ENCODE data around the gene WRAP53. TPM values are rescaled to one million over a fixed set of nuclear protein-coding genes. Genes with fewer than 3 reads are reported as not detected.

WRAP53 gene
- total and polyA plus RNA-seq, 2 donors from 2014 or later: 6.5 to 10.8 TPM

- DNase-seq: no peak
- no peaks in the 10 kb centered on the region for H3K4me1 ChIP-seq (ENCODE audit: control insufficient read depth in 2 of 3, insufficient read depth in 2 of 3, low read depth in 1 of 3, low read length in 3 of 3)
- intact Hi-C loops (cut with DNase I): no loop called here
- no peak overlapping the region for H3K4me3 ChIP-seq (ENCODE audit: low read length in 3 of 3)
- TF ChIP-seq CTCF (IDR thresholded peaks at IDR 0.05; ENCODE audit: borderline replicate concordance, extremely low read depth, insufficient read depth): no peak
- FAIRE-seq: no peak
- H3K9me3 ChIP-seq (ENCODE audit: control insufficient read depth in 2 of 3, insufficient read depth in 1 of 3, low read length in 3 of 3): no peaks in the 10 kb centered on the region
- no peak overlapping the region for H3K27ac ChIP-seq (ENCODE audit: low read depth in 2 of 2, low read length in 2 of 2)
- H3K9ac ChIP-seq (ENCODE audit: low read length in 3 of 3): no peak overlapping the region
- H3K27me3 ChIP-seq (ENCODE audit: control insufficient read depth, insufficient read depth, low read length): no peaks in the 10 kb centered on the region
- H3K36me3 ChIP-seq (ENCODE audit: control insufficient read depth in 2 of 3, insufficient read depth in 3 of 3, low read length in 3 of 3): no peaks in the 10 kb centered on the region
Observed at GRCh38 chr17:7644775-7645174, 43.5 kb upstream of the WRAP53 start.

- no peak for TF ChIP-seq CTCF (IDR thresholded peaks at IDR 0.05; ENCODE audit: borderline replicate concordance, extremely low read depth, insufficient read depth)
- intact Hi-C loops (cut with DNase I): no loop called here
- no peak for FAIRE-seq
Observed at GRCh38 chr17:7646457-7646856, 41.8 kb upstream of the WRAP53 start.

GRCh38 chr17:7647018-7647417 lies 41.3 kb upstream of the WRAP53 start:
- intact Hi-C loops (cut with DNase I): no loop called here
- Histone ChIP-seq H3K9ac (ENCODE audit: low read length in 3 of 3) (no peak overlapping the region), H3K36me3 (ENCODE audit: control insufficient read depth in 2 of 3, insufficient read depth in 3 of 3, low read length in 3 of 3) (no peaks in the 10 kb centered on the region), H3K27me3 (ENCODE audit: control insufficient read depth, insufficient read depth, low read length) (no peaks in the 10 kb centered on the region), H3K4me1 (ENCODE audit: control insufficient read depth in 2 of 3, insufficient read depth in 2 of 3, low read depth in 1 of 3, low read length in 3 of 3) (peaks cover 0 to 6% (median 0%) of the 10 kb centered on the region in 3 donors), H3K9me3 (ENCODE audit: control insufficient read depth in 2 of 3, insufficient read depth in 1 of 3, low read length in 3 of 3) (no peaks in the 10 kb centered on the region), H3K27ac (ENCODE audit: low read depth in 2 of 2, low read length in 2 of 2) (no peak overlapping the region), H3K4me3 (ENCODE audit: low read length in 3 of 3) (no peak overlapping the region)
- DNase-seq (no peak), FAIRE-seq (no peak)
- TF ChIP-seq CTCF (IDR thresholded peaks at IDR 0.05; ENCODE audit: borderline replicate concordance, extremely low read depth, insufficient read depth): no peak

More at GRCh38 chr17:7646457-7646856, 41.8 kb upstream of the WRAP53 start:
- no peaks in the 10 kb centered on the region for H3K27me3 ChIP-seq (ENCODE audit: control insufficient read depth, insufficient read depth, low read length)
- no peak overlapping the region for H3K4me3 ChIP-seq (ENCODE audit: low read length in 3 of 3)
- H3K9ac ChIP-seq (ENCODE audit: low read length in 3 of 3): no peak overlapping the region
- no peaks in the 10 kb centered on the region for H3K9me3 ChIP-seq (ENCODE audit: control insufficient read depth in 2 of 3, insufficient read depth in 1 of 3, low read length in 3 of 3)
- H3K4me1 ChIP-seq (ENCODE audit: control insufficient read depth in 2 of 3, insufficient read depth in 2 of 3, low read depth in 1 of 3, low read length in 3 of 3): peaks cover 0 to 6% (median 0%) of the 10 kb centered on the region in 3 donors
- DNase-seq: no peak
- no peak overlapping the region for H3K27ac ChIP-seq (ENCODE audit: low read depth in 2 of 2, low read length in 2 of 2)
- H3K36me3 ChIP-seq (ENCODE audit: control insufficient read depth in 2 of 3, insufficient read depth in 3 of 3, low read length in 3 of 3): no peaks in the 10 kb centered on the region

- Histone ChIP-seq H3K36me3 (ENCODE audit: control insufficient read depth in 2 of 3, insufficient read depth in 3 of 3, low read length in 3 of 3) (no peaks in the 10 kb centered on the region), H3K4me1 (ENCODE audit: control insufficient read depth in 2 of 3, insufficient read depth in 2 of 3, low read depth in 1 of 3, low read length in 3 of 3) (peaks cover 0 to 6% (median 0%) of the 10 kb centered on the region in 3 donors), H3K4me3 (ENCODE audit: low read length in 3 of 3) (peak within 1 kb of the TSS; percentile 26 to 71 (median 47)), H3K27me3 (ENCODE audit: control insufficient read depth, insufficient read depth, low read length) (no peaks in the 10 kb centered on the region), H3K9ac (ENCODE audit: low read length in 3 of 3) (peak within 1 kb of the TSS in 1 of 3 donors; percentile 51), H3K27ac (ENCODE audit: low read depth in 2 of 2, low read length in 2 of 2) (no peak within 1 kb of the TSS), H3K9me3 (ENCODE audit: control insufficient read depth in 2 of 3, insufficient read depth in 1 of 3, low read length in 3 of 3) (no peaks in the 10 kb centered on the region)
- peak; percentile 81 to 91 (median 88) for DNase-seq
- intact Hi-C loops (cut with DNase I): no loop called here
- no peak for FAIRE-seq
- no peak for TF ChIP-seq CTCF (IDR thresholded peaks at IDR 0.05; ENCODE audit: borderline replicate concordance, extremely low read depth, insufficient read depth)
Observed at GRCh38 chr17:7650509-7651096, 37.7 kb upstream of the WRAP53 start, which contains the start of gene ATP1B2. TSS of gene ATP1B2 (plus strand) at chr17:7650926. CDS start at chr17:7651519, 593 bp downstream.
